Activated naive CD8-positive, alpha-beta T cell (primary cell): ENCODE data around the gene ACSBG1.

Experiments used
- H3K27ac Mint-ChIP-seq: one replicate; pipeline ENCODE4 v1.8.0; 2021; ENCODE audit warnings: mixed read lengths
- H3K27me3 Mint-ChIP-seq: one replicate; pipeline ENCODE4 v1.8.0; 2021; ENCODE audit warnings: mixed read lengths
- H3K36me3 Mint-ChIP-seq: one replicate; pipeline ENCODE4 v1.8.0; 2021; ENCODE audit warnings: mixed read lengths
- H3K4me1 Mint-ChIP-seq: one replicate; pipeline ENCODE4 v1.8.0; 2021; ENCODE audit warnings: low read depth, mixed read lengths
- H3K4me3 Mint-ChIP-seq: one replicate; pipeline ENCODE4 v1.8.0; 2021; ENCODE audit warnings: mild to moderate bottlenecking, mixed read lengths
- H3K9me3 Mint-ChIP-seq: one replicate; pipeline ENCODE4 v1.8.0; 2021; ENCODE audit warnings: low read depth, mixed read lengths

Gene ACSBG1

DNA sequence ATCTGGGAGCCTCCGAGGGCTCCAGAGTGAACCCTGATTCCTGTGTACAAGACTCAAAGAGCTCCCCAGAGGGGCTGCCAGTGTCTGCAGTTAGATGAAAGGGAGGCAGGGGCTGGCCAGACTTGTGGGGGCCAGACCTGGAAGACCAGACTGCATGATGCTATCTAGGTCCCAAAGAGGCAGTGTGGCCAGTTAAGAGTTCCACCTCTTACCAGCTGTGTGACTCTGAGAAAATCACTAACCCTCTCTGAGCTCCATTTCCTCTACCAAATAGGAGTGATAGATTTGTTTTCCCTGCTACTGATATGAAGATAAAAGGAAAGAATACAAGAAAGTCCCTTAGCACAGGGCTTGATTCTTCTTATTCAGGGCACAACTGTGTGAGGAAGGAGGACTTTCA lies 29.0 kb downstream of the ACSBG1 start:
- H3K27ac Mint-ChIP-seq = no peak overlapping the region
- H3K4me3 Mint-ChIP-seq = no peak overlapping the region
- H3K9me3 Mint-ChIP-seq = no peaks in the 10 kb centered on the region
- no peaks in the 10 kb centered on the region for H3K27me3 Mint-ChIP-seq
- H3K36me3 Mint-ChIP-seq = no peaks in the 10 kb centered on the region
- H3K4me1 Mint-ChIP-seq = no peaks in the 10 kb centered on the region

DNA sequence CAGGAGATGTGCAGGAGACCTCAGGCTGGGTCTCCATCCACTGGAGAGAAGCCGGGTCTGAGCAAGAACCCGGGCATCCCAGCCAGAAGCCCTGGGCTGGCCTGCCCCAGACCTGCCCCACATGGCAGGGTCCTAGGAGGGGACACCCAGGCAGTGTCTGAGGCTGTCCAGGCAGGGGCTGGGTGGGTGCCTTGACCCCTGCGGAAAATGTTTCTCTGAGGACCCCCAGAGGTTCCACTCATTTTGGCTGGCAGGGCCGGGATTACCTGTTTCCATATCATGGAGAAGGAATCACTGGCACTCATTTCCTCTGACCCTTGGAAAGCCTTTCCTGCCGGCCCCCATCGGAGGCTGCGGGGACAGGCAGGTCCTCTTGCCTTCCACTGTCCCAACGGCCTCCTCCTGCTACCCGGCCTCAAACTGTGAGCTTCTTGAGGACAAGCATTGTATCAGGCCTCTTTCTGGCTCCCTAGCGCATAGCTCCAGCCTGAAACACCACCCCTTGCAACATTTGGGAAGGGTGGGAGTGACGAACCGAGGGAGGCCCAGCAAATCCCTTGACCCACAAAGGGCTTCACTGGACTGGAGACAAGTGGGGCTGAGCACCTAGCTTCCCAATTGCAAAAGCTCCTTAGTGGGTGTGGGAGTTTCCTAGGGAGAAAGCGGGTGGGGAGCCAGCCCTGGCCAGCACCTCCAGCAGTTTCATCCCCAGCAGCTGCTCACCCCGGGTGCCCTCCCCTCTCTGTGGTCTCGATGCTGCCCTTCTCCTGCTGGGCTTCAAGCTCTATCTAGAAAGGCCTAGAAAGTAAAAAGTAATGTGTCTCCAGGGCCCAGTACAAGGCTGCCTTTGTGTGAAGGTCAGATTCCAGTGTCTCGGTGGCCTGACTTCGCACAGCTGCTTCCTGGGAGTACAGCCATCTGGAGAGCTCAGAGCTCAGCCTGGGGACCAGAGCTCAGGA lies 29.7 kb downstream of the ACSBG1 start:
- no peak overlapping the region for H3K4me3 Mint-ChIP-seq
- H3K27ac Mint-ChIP-seq = no peak overlapping the region
- no peaks in the 10 kb centered on the region for H3K4me1 Mint-ChIP-seq
- H3K36me3 Mint-ChIP-seq = no peaks in the 10 kb centered on the region
- H3K27me3 Mint-ChIP-seq = no peaks in the 10 kb centered on the region
- H3K9me3 Mint-ChIP-seq = no peaks in the 10 kb centered on the region

- Mint-ChIP-seq H3K27me3 (no peaks in the 10 kb centered on the region), H3K27ac (no peak overlapping the region), H3K9me3 (no peaks in the 10 kb centered on the region), H3K4me1 (no peaks in the 10 kb centered on the region), H3K36me3 (no peaks in the 10 kb centered on the region), H3K4me3 (no peak overlapping the region)
Measured at GRCh38 chr15:78203346-78204225, 30.8 kb downstream of the ACSBG1 start.

- no peaks in the 10 kb centered on the region for H3K27me3 Mint-ChIP-seq
- no peaks in the 10 kb centered on the region for H3K9me3 Mint-ChIP-seq
- no peak overlapping the region for H3K4me3 Mint-ChIP-seq
- no peaks in the 10 kb centered on the region for H3K4me1 Mint-ChIP-seq
- H3K27ac Mint-ChIP-seq = no peak overlapping the region
- no peaks in the 10 kb centered on the region for H3K36me3 Mint-ChIP-seq
Measured at GRCh38 chr15:78201281-78202190, 32.8 kb downstream of the ACSBG1 start.

- Mint-ChIP-seq H3K4me3 (no peak overlapping the region), H3K9me3 (no peaks in the 10 kb centered on the region), H3K27me3 (no peaks in the 10 kb centered on the region), H3K4me1 (no peaks in the 10 kb centered on the region), H3K36me3 (no peaks in the 10 kb centered on the region), H3K27ac (no peak overlapping the region)
Measured at GRCh38 chr15:78200276-78200930, 34.0 kb downstream of the ACSBG1 start.

GRCh38 chr15:78197632-78198031 lies 36.7 kb downstream of the ACSBG1 start:
- H3K27ac Mint-ChIP-seq = no peak overlapping the region
- no peaks in the 10 kb centered on the region for H3K4me1 Mint-ChIP-seq
- H3K4me3 Mint-ChIP-seq = no peak overlapping the region
- H3K36me3 Mint-ChIP-seq = no peaks in the 10 kb centered on the region
- no peaks in the 10 kb centered on the region for H3K9me3 Mint-ChIP-seq
- H3K27me3 Mint-ChIP-seq = no peaks in the 10 kb centered on the region

DNA sequence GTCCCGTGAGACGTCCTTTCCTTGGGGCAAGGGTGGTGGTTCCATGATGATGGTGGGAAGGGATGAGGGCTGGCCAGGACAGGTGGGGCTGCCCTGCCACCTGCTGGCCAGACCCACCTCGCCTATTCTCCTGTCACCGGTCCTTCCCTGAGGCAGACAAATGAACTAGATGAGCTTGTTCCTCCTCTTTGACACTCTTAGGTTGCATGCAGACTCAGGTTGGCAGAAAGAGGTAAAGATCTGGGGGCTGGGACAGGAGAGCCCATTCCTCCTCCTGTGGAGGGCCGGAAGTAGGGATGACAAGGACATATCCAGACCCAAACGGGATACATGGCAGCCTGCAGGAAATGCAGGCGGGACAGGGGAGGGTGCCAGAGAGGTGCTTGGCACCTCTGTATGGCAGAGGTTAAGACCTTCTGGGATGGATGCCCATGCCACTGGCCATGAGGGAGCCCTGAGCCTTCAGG lies 38.6 kb downstream of the ACSBG1 start:
- no peak overlapping the region for H3K4me3 Mint-ChIP-seq
- H3K4me1 Mint-ChIP-seq = no peaks in the 10 kb centered on the region
- H3K27ac Mint-ChIP-seq = no peak overlapping the region
- H3K9me3 Mint-ChIP-seq = no peaks in the 10 kb centered on the region
- H3K36me3 Mint-ChIP-seq = no peaks in the 10 kb centered on the region
- H3K27me3 Mint-ChIP-seq = no peaks in the 10 kb centered on the region

- H3K4me1 Mint-ChIP-seq = no peaks in the 10 kb centered on the region
- H3K27me3 Mint-ChIP-seq = no peaks in the 10 kb centered on the region
- no peaks in the 10 kb centered on the region for H3K36me3 Mint-ChIP-seq
- H3K27ac Mint-ChIP-seq = no peak overlapping the region
- no peak overlapping the region for H3K4me3 Mint-ChIP-seq
- H3K9me3 Mint-ChIP-seq = no peaks in the 10 kb centered on the region
Measured at GRCh38 chr15:78194568-78194925, 39.8 kb downstream of the ACSBG1 start.

GRCh38 chr15:78193731-78194567 lies 40.4 kb downstream of the ACSBG1 start:
- Mint-ChIP-seq H3K27ac (no peak overlapping the region), H3K9me3 (no peaks in the 10 kb centered on the region), H3K4me1 (no peaks in the 10 kb centered on the region), H3K36me3 (no peaks in the 10 kb centered on the region), H3K4me3 (no peak overlapping the region), H3K27me3 (no peaks in the 10 kb centered on the region)

- Mint-ChIP-seq H3K4me1 (no peaks in the 10 kb centered on the region), H3K9me3 (no peaks in the 10 kb centered on the region), H3K27ac (no peak overlapping the region), H3K4me3 (no peak overlapping the region), H3K27me3 (no peaks in the 10 kb centered on the region), H3K36me3 (no peaks in the 10 kb centered on the region)
Measured at GRCh38 chr15:78192826-78193594, 41.4 kb downstream of the ACSBG1 start.

DNA sequence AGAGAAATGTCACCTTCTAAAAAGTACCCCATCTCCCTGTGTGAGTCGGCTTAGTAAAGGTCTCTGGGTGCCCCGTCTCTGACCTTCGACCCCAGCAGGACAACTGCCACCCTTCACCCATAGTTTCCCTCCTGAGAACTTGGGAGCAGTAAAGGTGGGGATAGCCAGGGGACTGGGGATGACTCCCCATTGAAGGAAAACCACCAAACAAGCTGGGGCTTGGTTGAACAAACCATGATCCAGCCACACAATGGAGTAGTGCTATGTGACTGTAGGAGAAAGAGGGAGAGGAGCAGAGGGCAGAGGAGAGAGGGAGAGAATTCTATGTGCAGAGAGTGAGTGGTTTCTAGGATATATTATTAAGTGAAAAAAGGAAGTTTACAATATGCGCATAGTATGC lies 51.5 kb downstream of the ACSBG1 start:
- no peak overlapping the region for H3K4me3 Mint-ChIP-seq
- H3K36me3 Mint-ChIP-seq = no peaks in the 10 kb centered on the region
- no peaks in the 10 kb centered on the region for H3K9me3 Mint-ChIP-seq
- no peaks in the 10 kb centered on the region for H3K27me3 Mint-ChIP-seq
- no peaks in the 10 kb centered on the region for H3K4me1 Mint-ChIP-seq
- H3K27ac Mint-ChIP-seq = no peak overlapping the region

- Mint-ChIP-seq H3K4me1 (no peaks in the 10 kb centered on the region), H3K9me3 (no peaks in the 10 kb centered on the region), H3K27ac (no peak overlapping the region), H3K36me3 (no peaks in the 10 kb centered on the region), H3K4me3 (no peak overlapping the region), H3K27me3 (no peaks in the 10 kb centered on the region)
Measured at GRCh38 chr15:78182336-78182700, 52.0 kb downstream of the ACSBG1 start.

GRCh38 chr15:78179906-78180305 lies 54.5 kb downstream of the ACSBG1 start:
- no peaks in the 10 kb centered on the region for H3K27me3 Mint-ChIP-seq
- no peaks in the 10 kb centered on the region for H3K36me3 Mint-ChIP-seq
- H3K9me3 Mint-ChIP-seq = no peaks in the 10 kb centered on the region
- H3K4me1 Mint-ChIP-seq = peaks cover 2% of the 10 kb centered on the region
- H3K27ac Mint-ChIP-seq = no peak overlapping the region
- no peak overlapping the region for H3K4me3 Mint-ChIP-seq
